Suprapubic skin (tissue), 4 donors: ENCODE measurements around the gene SYNRG. TPM values are rescaled to one million over a fixed set of nuclear protein-coding genes. Genes with fewer than 3 reads are reported as not detected.

Source experiments
- DNase-seq, 2 donors: peaks; one replicate each; pipeline ENCODE4 v3.0.0-alpha.2; 2019; ENCODE audit warnings: low spot score in 2 of 2
- H3K27ac ChIP-seq: fragments of 200-600 bp; sonication (generic); one replicate; pipeline ENCODE4 v1.5.1; 2019
- H3K27me3 ChIP-seq: fragments of 200-600 bp; sonication (generic); one replicate; pipeline ENCODE4 v1.5.1; 2019
- H3K36me3 ChIP-seq: fragments of 200-600 bp; sonication (generic); one replicate; pipeline ENCODE4 v1.5.1; 2019
- H3K4me1 ChIP-seq: fragments of 200-600 bp; sonication (generic); one replicate; pipeline ENCODE4 v1.5.1; 2019
- H3K4me3 ChIP-seq: fragments of 200-600 bp; sonication (generic); one replicate; pipeline ENCODE4 v1.5.1; 2019; ENCODE audit warnings: mild to moderate bottlenecking
- H3K9me3 ChIP-seq: fragments of 200-600 bp; sonication (generic); one replicate; pipeline ENCODE4 v1.5.1; 2019
- CTCF ChIP-seq, 2 donors: fragments of 200-600 bp in 1 of 2; fragments of 450-650 bp in 1 of 2; sonication (generic) in 1 of 2; IDR thresholded peaks; one replicate each; pipeline ENCODE4 v1.5.1; 2016 to 2019; ENCODE audit warnings: antibody characterized with exemption in 2 of 2, mild to moderate bottlenecking in 1 of 2, moderate library complexity in 1 of 2
- EP300 ChIP-seq: sonication (generic); formaldehyde crosslinking; IDR thresholded peaks from one replicate; pipeline ENCODE4 v1.6.1; 2017; ENCODE audit warnings: antibody characterized with exemption
- POLR2A ChIP-seq, 2 donors: fragments of 450-650 bp; IDR thresholded peaks; one replicate each; pipeline ENCODE4 v1.6.1; 2017; ENCODE audit warnings: antibody characterized with exemption in 2 of 2, mild to moderate bottlenecking in 2 of 2, moderate library complexity in 2 of 2
- POLR2AphosphoS5 ChIP-seq, 3 donors: sonication (generic); formaldehyde crosslinking; IDR thresholded peaks; one replicate each; pipeline ENCODE4 v1.6.1; 2017; ENCODE audit warnings: antibody characterized with exemption in 3 of 3
- WGBS: methylation state at CpG from one replicate; pipeline ENCODE4 v1.1.5; 2018; 5-methylcytosine and 5-hydroxymethylcytosine counted together
- total RNA-seq, 4 donors: library from RNA; depleted of rRNA; stranded (reverse); fragments of >200 nt; gene quantifications; one replicate each; pipeline ENCODE4 v1.1.0, GENCODE V29; 2016

Gene SYNRG
- total RNA-seq, 4 donors from 2014 or later, result 21.2 to 48.5 (median 25.5) TPM

- H3K27me3 ChIP-seq, result no peaks in the 10 kb centered on the region
- H3K27ac ChIP-seq, result no peak overlapping the region
- H3K36me3 ChIP-seq, result peaks cover 6% of the 10 kb centered on the region
- no peak for DNase-seq
- TF ChIP-seq POLR2AphosphoS5 (IDR thresholded peaks at IDR 0.05), result no peak
- TF ChIP-seq CTCF (IDR thresholded peaks at IDR 0.05), result no peak
- TF ChIP-seq POLR2A (IDR thresholded peaks at IDR 0.05), result no peak
- TF ChIP-seq EP300, result no peak
- WGBS, result 64% methylated on average over 6 of the region's 6 CpGs
- H3K9me3 ChIP-seq, result no peaks in the 10 kb centered on the region
- no peak overlapping the region for H3K4me3 ChIP-seq
- peaks cover 37% of the 10 kb centered on the region for H3K4me1 ChIP-seq
Measured at GRCh38 chr17:37604556-37604955, 4.7 kb downstream of the SYNRG start.

GRCh38 chr17:37598145-37598544, 11.1 kb downstream of the SYNRG start:
- no peaks in the 10 kb centered on the region for H3K9me3 ChIP-seq
- H3K27me3 ChIP-seq, result no peaks in the 10 kb centered on the region
- H3K4me1 ChIP-seq, result no peaks in the 10 kb centered on the region
- H3K27ac ChIP-seq, result no peak overlapping the region
- TF ChIP-seq POLR2AphosphoS5 (IDR thresholded peaks at IDR 0.05) (no peak), EP300 (no peak), CTCF (IDR thresholded peaks at IDR 0.05) (no peak), POLR2A (IDR thresholded peaks at IDR 0.05) (no peak)
- no peak for DNase-seq
- 94% methylated on average over 2 of the region's 2 CpGs for WGBS
- no peak overlapping the region for H3K4me3 ChIP-seq
- H3K36me3 ChIP-seq, result peaks cover 61% of the 10 kb centered on the region

GRCh38 chr17:37592291-37592690, 16.9 kb downstream of the SYNRG start:
- 82% methylated on average over 6 of the region's 6 CpGs for WGBS
- Histone ChIP-seq H3K9me3 (no peaks in the 10 kb centered on the region), H3K27me3 (no peaks in the 10 kb centered on the region), H3K36me3 (peaks cover 46% of the 10 kb centered on the region), H3K4me1 (peaks cover 7% of the 10 kb centered on the region), H3K27ac (no peak overlapping the region), H3K4me3 (no peak overlapping the region)
- DNase-seq, result no peak
- TF ChIP-seq POLR2A (IDR thresholded peaks at IDR 0.05) (no peak), POLR2AphosphoS5 (IDR thresholded peaks at IDR 0.05) (no peak), CTCF (IDR thresholded peaks at IDR 0.05) (no peak), EP300 (no peak)

- H3K9me3 ChIP-seq, result no peaks in the 10 kb centered on the region
- H3K4me3 ChIP-seq, result no peak overlapping the region
- no peak overlapping the region for H3K27ac ChIP-seq
- no peaks in the 10 kb centered on the region for H3K27me3 ChIP-seq
- TF ChIP-seq CTCF (IDR thresholded peaks at IDR 0.05), result no peak
- TF ChIP-seq POLR2A (IDR thresholded peaks at IDR 0.05), result no peak
- no peak for TF ChIP-seq EP300
- TF ChIP-seq POLR2AphosphoS5 (IDR thresholded peaks at IDR 0.05), result no peak
- WGBS, result 89% methylated on average over 3 of the region's 3 CpGs
- H3K36me3 ChIP-seq, result peaks cover 74% of the 10 kb centered on the region
- peaks cover 7% of the 10 kb centered on the region for H3K4me1 ChIP-seq
- no peak for DNase-seq
Measured at GRCh38 chr17:37585066-37585465, 24.2 kb downstream of the SYNRG start.

GRCh38 chr17:37576281-37576680, 32.9 kb downstream of the SYNRG start:
- no peak for TF ChIP-seq POLR2AphosphoS5 (IDR thresholded peaks at IDR 0.05)
- no peak for TF ChIP-seq EP300
- no peak for TF ChIP-seq CTCF (IDR thresholded peaks at IDR 0.05)
- TF ChIP-seq POLR2A (IDR thresholded peaks at IDR 0.05), result no peak
- 94% methylated on average over 3 of the region's 3 CpGs for WGBS
- Histone ChIP-seq H3K4me3 (no peak overlapping the region), H3K27me3 (no peaks in the 10 kb centered on the region), H3K4me1 (no peaks in the 10 kb centered on the region), H3K36me3 (peaks cover 84% of the 10 kb centered on the region), H3K27ac (no peak overlapping the region), H3K9me3 (no peaks in the 10 kb centered on the region)
- DNase-seq, result no peak
